Measurements from ENCODE around the gene ARL4A. TPM values are rescaled to one million over a fixed set of nuclear protein-coding genes. Genes with fewer than 3 reads are reported as not detected.

ARL4A gene
- total and polyA plus RNA-seq, 9 of the 15 experiments (the other 6 are each of a cell fraction or from before 2014, with no cell fraction given), result 118 to 688 (median 172) TPM

DNA sequence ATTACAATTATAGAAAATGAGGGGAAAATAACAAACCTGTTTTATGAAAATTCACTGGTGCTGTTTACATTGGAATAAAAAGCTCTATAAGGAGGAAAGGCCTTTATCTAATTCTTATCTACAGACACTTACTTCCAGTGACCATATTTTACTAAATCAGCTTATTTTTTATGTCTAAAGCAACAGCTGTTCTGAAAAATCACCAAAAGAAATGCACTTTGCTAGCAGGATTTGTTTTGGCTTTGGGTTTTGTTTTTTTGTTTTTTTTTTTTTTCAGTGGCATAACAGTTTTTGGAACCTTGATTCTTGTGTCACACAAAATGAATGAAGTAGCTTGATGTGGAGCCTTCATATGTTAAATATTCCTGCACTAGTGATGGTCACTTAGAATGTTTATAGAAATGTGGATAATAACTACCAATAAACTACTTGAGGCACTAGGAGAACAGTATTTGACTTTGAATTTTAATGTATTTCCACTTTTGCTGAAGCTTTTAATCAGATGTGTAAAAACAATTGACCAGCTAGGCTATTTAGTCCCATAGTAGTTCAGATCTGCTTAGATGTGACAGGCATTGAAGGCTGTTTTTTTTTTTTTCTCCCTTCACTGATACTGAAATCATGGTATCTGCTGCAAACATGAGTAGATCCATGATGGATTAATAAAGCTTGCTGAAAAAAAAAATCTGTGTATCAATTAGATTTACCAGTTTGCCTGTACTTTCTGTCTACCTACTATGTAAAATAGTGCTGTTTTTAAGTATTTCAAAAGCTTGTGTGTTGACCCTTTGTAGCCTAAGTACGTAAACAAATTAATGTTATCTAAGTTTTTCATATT lies 2.8 kb downstream of the ARL4A start (continued):
- TF ChIP-seq PHB2 (IDR thresholded peaks at IDR 0.05; ENCODE audit: low read depth) (no peak), SAP30 (IDR thresholded peaks at IDR 0.05; ENCODE audit: borderline replicate concordance, insufficient read depth, low read depth, low read length, poor library complexity, severe bottlenecking) (no peak), HDAC8 (tag; IDR thresholded peaks at IDR 0.05) (no peak), CHD1 (IDR thresholded peaks at IDR 0.05; ENCODE audit: low read length) (peak; percentile 79), BMI1 (IDR thresholded peaks at IDR 0.05; ENCODE audit: low read length) (no peak), LARP7 (IDR thresholded peaks at IDR 0.05) (0 out of 2 replicates have a peak, but pooled peaks have one; percentile 50), HCFC1 (IDR thresholded peaks at IDR 0.05; ENCODE audit: low read depth, low read length) (no peak), TSC22D4 (tag; IDR thresholded peaks at IDR 0.05) (no peak), HLTF (IDR thresholded peaks at IDR 0.05) (no peak), CBX2 (IDR thresholded peaks at IDR 0.05; ENCODE audit: insufficient read depth, low read length, poor library complexity, severe bottlenecking) (no peak), ELF2 (CRISPR knock-in tag; IDR thresholded peaks at IDR 0.05) (no peak), ZNF584 (CRISPR knock-in tag; IDR thresholded peaks at IDR 0.05; ENCODE audit: low read depth) (no peak), SMARCA5 (IDR thresholded peaks at IDR 0.05) (no peak)
- TF ChIP-seq, protein P1, sequence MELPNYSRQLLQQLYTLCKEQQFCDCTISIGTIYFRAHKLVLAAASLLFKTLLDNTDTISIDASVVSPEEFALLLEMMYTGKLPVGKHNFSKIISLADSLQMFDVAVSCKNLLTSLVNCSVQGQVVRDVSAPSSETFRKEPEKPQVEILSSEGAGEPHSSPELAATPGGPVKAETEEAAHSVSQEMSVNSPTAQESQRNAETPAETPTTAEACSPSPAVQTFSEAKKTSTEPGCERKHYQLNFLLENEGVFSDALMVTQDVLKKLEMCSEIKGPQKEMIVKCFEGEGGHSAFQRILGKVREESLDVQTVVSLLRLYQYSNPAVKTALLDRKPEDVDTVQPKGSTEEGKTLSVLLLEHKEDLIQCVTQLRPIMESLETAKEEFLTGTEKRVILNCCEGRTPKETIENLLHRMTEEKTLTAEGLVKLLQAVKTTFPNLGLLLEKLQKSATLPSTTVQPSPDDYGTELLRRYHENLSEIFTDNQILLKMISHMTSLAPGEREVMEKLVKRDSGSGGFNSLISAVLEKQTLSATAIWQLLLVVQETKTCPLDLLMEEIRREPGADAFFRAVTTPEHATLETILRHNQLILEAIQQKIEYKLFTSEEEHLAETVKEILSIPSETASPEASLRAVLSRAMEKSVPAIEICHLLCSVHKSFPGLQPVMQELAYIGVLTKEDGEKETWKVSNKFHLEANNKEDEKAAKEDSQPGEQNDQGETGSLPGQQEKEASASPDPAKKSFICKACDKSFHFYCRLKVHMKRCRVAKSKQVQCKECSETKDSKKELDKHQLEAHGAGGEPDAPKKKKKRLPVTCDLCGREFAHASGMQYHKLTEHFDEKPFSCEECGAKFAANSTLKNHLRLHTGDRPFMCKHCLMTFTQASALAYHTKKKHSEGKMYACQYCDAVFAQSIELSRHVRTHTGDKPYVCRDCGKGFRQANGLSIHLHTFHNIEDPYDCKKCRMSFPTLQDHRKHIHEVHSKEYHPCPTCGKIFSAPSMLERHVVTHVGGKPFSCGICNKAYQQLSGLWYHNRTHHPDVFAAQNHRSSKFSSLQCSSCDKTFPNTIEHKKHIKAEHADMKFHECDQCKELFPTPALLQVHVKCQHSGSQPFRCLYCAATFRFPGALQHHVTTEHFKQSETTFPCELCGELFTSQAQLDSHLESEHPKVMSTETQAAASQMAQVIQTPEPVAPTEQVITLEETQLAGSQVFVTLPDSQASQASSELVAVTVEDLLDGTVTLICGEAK (IDR thresholded peaks at IDR 0.05), result peak; percentile 56; the same call in 1 of the 2 replicates
- TF ChIP-seq, protein P1 (CRISPR knock-in tag; IDR thresholded peaks at IDR 0.05), result no peak
- TF ChIP-seq, protein P2, sequence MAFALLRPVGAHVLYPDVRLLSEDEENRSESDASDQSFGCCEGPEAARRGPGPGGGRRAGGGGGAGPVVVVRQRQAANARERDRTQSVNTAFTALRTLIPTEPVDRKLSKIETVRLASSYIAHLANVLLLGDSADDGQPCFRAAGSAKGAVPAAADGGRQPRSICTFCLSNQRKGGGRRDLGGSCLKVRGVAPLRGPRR (CRISPR knock-in tag; IDR thresholded peaks at IDR 0.05), result no peak
